Transverse colon (tissue), 4 donors: ENCODE results near the gene SLC25A14. TPM values are rescaled to one million over a fixed set of nuclear protein-coding genes. Genes with fewer than 3 reads are reported as not detected.

ENCODE experiments used
- DNase-seq: peaks from one replicate; pipeline ENCODE4 v3.0.0-alpha.2; 2019
- H3K27ac ChIP-seq, 4 donors: fragments of 200-600 bp; sonication (generic); 2 replicates each; pipeline ENCODE4 v1.5.1; 2016 to 2018; ENCODE audit warnings: inconsistent platforms in 4 of 4
- H3K27me3 ChIP-seq: fragments of 200-600 bp; sonication (generic); 2 replicates; pipeline ENCODE4 v1.5.1; 2017; ENCODE audit warnings: inconsistent platforms
- H3K36me3 ChIP-seq, 4 donors: fragments of 200-600 bp; sonication (generic); 2 replicates each; pipeline ENCODE4 v1.5.1; 2017 to 2019; ENCODE audit warnings: inconsistent platforms in 4 of 4
- H3K4me1 ChIP-seq, 4 donors: fragments of 200-600 bp; sonication (generic); 2 replicates each; pipeline ENCODE4 v1.5.1; 2017 to 2020; ENCODE audit warnings: inconsistent platforms in 4 of 4
- H3K4me3 ChIP-seq, 4 donors: fragments of 200-600 bp; sonication (generic); 1 replicate in 1 of 4; 2 replicates in 3 of 4; pipeline versions ENCODE4 v1.5.1 to v1.6.1; 2017 to 2019; ENCODE audit warnings: inconsistent platforms in 4 of 4
- H3K9me3 ChIP-seq, 2 donors: fragments of 200-600 bp; sonication (generic); 2 replicates each; pipeline ENCODE4 v1.5.1; 2017 to 2019; ENCODE audit warnings: inconsistent platforms in 2 of 2
- EP300 ChIP-seq: sonication (generic); formaldehyde crosslinking; IDR thresholded peaks from one replicate; pipeline ENCODE4 v1.6.1; 2017; ENCODE audit warnings: antibody characterized with exemption, low read depth
- POLR2A ChIP-seq: fragments of 450-650 bp; IDR thresholded peaks from one replicate; pipeline ENCODE4 v1.6.1; 2016; ENCODE audit warnings: antibody characterized with exemption, mild to moderate bottlenecking, moderate library complexity
- POLR2AphosphoS5 ChIP-seq, 3 donors: sonication (generic); formaldehyde crosslinking; IDR thresholded peaks; one replicate each; pipeline ENCODE4 v1.6.1; 2016; ENCODE audit warnings: antibody characterized with exemption in 3 of 3
- WGBS, 2 donors: methylation state at CpG; one replicate each; pipeline ENCODE4 v1.1.5; 2018; ENCODE audit warnings: low coverage in 1 of 2; 5-methylcytosine and 5-hydroxymethylcytosine counted together
- in situ Hi-C, 4 donors: fragments of 200-750 bp; cut with MboI; loops; one replicate each; pipeline versions ENCODE4 v1.15.0 to v1.15.1; 2017; ENCODE audit warnings: low sequenced_read_pairs in 3 of 4, low pct_ligation_motif_present in 1 of 4, low pct_unique_long_range_greater_than_20kb in 1 of 4
- intact Hi-C: fragments of 100-400 bp; cut with DNase I; formaldehyde crosslinking; loops from one replicate; pipeline ENCODE4 v1.15.1; 2023; ENCODE audit warnings: low total_unique reads
- total RNA-seq, 4 donors: library from RNA; depleted of rRNA; stranded (reverse); fragments of >200 nt; gene quantifications; one replicate each; pipeline ENCODE4 v1.1.0, GENCODE V29; 2016
- TF ChIP-seq, protein P1 (sequence below), 5 experiments: fragments of 200-600 bp in 3 of 5; fragments of 450-650 bp in 2 of 5; sonication (generic) in 3 of 5; IDR thresholded peaks; 1 replicate in 2 of 5; 2 replicates in 3 of 5; pipeline ENCODE4 v1.5.1; 2016 to 2017; ENCODE audit warnings: antibody characterized with exemption in 5 of 5, inconsistent platforms in 3 of 5, mild to moderate bottlenecking in 2 of 5, moderate library complexity in 1 of 5

Gene SLC25A14, protein sequence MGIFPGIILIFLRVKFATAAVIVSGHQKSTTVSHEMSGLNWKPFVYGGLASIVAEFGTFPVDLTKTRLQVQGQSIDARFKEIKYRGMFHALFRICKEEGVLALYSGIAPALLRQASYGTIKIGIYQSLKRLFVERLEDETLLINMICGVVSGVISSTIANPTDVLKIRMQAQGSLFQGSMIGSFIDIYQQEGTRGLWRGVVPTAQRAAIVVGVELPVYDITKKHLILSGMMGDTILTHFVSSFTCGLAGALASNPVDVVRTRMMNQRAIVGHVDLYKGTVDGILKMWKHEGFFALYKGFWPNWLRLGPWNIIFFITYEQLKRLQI
- total RNA-seq, result 10 to 100 TPM in 2 of 4 donors, 1 to 10 TPM in 2; 2.8 to 10.5 (median 7.2) TPM

DNA sequence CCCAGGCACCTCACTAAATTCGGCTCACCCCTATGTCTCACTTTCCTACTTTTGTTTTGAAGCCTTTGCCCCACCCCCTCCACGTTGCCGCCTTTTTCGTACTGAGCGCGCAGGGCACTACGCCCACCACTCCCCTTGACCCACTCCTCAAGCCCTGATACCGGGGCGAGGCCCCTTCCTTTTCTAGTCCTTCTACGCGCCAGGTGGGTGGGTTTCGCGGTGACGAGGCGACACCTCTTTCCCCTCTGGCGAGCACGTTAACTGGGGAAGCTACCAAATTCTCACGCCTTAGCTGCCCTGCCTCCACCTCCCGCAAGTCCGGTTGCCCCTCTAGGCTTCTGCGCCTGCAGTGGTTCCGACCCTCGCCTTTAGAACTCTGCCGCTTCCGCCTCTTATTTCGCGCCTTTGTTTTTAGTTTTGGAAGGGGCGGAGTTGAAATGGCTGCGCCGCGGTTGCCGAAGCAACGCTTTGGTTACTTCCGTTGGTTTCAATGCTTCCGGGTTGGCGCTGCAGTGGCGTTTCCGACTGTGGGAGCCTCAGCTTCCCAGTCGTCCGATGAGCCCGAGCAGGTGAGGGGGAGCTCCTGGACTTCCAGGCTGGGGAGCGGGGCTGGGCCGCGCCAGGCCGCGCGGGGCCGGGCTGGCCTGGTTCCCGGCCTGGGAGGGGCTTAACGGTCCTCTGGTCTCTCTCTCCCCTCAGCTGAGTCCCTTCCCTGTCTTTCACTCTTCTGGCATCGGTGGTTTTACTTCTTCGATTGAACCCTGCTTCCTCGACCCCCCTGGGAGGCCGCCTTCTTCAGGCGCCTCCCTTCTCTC, at the start of gene SLC25A14:
SLC25A14 (plus strand) TSS at position 512 of the 815 bp plus-strand sequence. CDS start 360 bp downstream, outside the sequence.
- peak; percentile 40 for TF ChIP-seq POLR2A
- peak in 2 of 3 donors; percentile 28 to 32 for TF ChIP-seq POLR2AphosphoS5 (IDR thresholded peaks at IDR 0.05)
- TF ChIP-seq, protein P1, sequence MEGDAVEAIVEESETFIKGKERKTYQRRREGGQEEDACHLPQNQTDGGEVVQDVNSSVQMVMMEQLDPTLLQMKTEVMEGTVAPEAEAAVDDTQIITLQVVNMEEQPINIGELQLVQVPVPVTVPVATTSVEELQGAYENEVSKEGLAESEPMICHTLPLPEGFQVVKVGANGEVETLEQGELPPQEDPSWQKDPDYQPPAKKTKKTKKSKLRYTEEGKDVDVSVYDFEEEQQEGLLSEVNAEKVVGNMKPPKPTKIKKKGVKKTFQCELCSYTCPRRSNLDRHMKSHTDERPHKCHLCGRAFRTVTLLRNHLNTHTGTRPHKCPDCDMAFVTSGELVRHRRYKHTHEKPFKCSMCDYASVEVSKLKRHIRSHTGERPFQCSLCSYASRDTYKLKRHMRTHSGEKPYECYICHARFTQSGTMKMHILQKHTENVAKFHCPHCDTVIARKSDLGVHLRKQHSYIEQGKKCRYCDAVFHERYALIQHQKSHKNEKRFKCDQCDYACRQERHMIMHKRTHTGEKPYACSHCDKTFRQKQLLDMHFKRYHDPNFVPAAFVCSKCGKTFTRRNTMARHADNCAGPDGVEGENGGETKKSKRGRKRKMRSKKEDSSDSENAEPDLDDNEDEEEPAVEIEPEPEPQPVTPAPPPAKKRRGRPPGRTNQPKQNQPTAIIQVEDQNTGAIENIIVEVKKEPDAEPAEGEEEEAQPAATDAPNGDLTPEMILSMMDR (IDR thresholded peaks at IDR 0.05), result no peak
- Histone ChIP-seq H3K9me3 (no peaks in the 10 kb centered on the region), H3K36me3 (no peaks in the 10 kb centered on the region), H3K27me3 (no peaks in the 10 kb centered on the region), H3K27ac (peak within 1 kb of the TSS; percentile 48 to 85 (median 72)), H3K4me3 (peak within 1 kb of the TSS; percentile 57 to 85 (median 74)), H3K4me1 (peaks cover 0 to 3% (median 1%) of the 10 kb centered on the region in 4 donors)
- intact Hi-C loops, result no loop called here
- peak; percentile 75 for DNase-seq
- in situ Hi-C loops, result no loop called here
- 41% methylated on average over 55 of the region's 55 CpGs; no CpG with 5 or more reads in 1 of the 2 donors for WGBS, 2 donors

DNA sequence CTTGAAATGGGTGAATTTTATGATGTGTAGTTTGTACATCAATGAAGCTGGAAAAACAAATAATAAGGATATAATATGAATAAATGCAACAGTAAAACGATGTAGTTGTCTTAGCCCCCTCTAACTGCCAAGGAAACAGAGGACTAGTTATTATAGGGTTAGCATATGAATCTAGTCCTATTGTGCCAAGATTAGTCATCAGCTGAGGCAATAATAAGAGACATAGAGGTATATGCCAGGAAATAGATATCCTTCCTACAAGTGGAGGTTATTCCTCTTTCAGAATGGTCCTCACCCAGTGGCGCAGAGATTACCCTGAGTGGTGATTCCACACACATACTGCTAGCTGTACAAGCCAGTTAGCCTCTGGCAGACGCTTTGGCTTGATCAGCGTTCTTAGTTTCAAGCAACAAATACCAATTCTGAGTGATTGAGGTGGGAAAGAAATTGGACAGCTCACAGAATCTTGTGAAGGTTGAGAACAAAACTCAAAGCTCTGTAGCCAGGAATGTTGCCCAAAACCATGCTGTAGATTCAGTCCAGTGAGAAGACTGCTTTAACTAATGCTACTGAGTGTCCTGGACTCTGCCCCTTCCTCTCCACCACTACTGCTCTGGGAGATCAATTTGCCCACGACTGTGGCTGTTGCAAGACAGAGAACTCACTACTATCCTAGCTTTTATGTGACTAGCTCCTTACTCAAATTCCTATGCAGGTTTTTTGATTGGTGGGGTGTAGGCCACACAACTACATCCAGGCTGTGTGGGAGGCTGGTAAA, 44.0 kb upstream of the SLC25A14 start:
- Histone ChIP-seq H3K4me3 (no peak overlapping the region), H3K9me3 (no peaks in the 10 kb centered on the region), H3K36me3 (no peaks in the 10 kb centered on the region), H3K4me1 (no peaks in the 10 kb centered on the region), H3K27ac (no peak overlapping the region), H3K27me3 (no peaks in the 10 kb centered on the region)
- DNase-seq, result no peak
- WGBS, 2 donors, result 58 to 71% methylated on average over 2 to 5 of the region's 5 CpGs
- in situ Hi-C loops (no loop called here), intact Hi-C loops (no loop called here)
- no peak for TF ChIP-seq POLR2A
- TF ChIP-seq, protein P1 (IDR thresholded peaks at IDR 0.05), result no peak
- no peak for TF ChIP-seq POLR2AphosphoS5 (IDR thresholded peaks at IDR 0.05)
- no peak for TF ChIP-seq EP300

DNA sequence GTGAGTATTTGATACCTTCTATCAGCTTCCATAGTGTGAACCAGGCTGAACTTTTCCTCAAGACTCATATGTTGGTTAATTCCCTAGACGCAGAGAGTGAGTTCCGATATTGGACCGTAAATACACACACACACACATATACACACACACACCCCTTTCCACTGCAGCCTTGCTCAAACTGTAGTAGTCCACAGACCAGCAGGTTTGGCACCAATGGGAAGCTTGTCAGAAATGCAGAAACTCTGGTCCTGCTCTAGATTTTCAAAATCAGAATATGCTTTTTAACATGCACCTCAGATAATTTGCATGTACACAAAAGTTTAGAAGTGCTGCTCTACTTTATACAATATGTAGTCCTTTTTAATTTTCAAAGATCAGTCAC, 43.4 kb upstream of the SLC25A14 start:
- Histone ChIP-seq H3K4me3 (no peak overlapping the region), H3K4me1 (no peaks in the 10 kb centered on the region), H3K27ac (no peak overlapping the region), H3K36me3 (no peaks in the 10 kb centered on the region), H3K27me3 (no peaks in the 10 kb centered on the region), H3K9me3 (no peaks in the 10 kb centered on the region)
- TF ChIP-seq POLR2A (no peak), EP300 (no peak), POLR2AphosphoS5 (IDR thresholded peaks at IDR 0.05) (no peak)
- TF ChIP-seq, protein P1 (IDR thresholded peaks at IDR 0.05), result no peak
- 82% methylated on average over 3 of the region's 3 CpGs; no CpG with 5 or more reads in 1 of the 2 donors for WGBS, 2 donors
- DNase-seq, result no peak
- intact Hi-C loops (no loop called here), in situ Hi-C loops (no loop called here)

DNA sequence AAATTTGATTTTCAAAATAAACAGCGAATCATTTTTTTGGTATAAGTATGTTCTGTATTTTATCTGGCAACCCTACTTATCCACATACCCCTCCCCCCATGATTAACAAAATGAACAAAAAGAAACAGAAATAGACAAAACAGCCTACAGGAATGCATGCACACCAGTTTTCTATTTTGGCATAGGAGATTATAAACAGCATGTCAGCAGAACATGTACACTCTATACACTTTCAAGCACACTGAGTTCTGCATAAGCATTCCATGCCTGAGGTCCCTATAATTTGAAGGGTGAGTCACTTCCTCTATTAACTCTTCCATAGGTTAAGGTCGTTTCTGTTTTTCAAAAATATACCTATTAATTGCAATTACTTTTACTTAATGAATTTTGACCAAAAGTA, 43.0 kb upstream of the SLC25A14 start:
- TF ChIP-seq POLR2A (no peak), POLR2AphosphoS5 (IDR thresholded peaks at IDR 0.05) (no peak), EP300 (no peak)
- TF ChIP-seq, protein P1 (IDR thresholded peaks at IDR 0.05), result no peak
- Histone ChIP-seq H3K4me1 (no peaks in the 10 kb centered on the region), H3K36me3 (no peaks in the 10 kb centered on the region), H3K4me3 (no peak overlapping the region), H3K27ac (no peak overlapping the region), H3K27me3 (no peaks in the 10 kb centered on the region), H3K9me3 (no peaks in the 10 kb centered on the region)
- 25 to 40% methylated on average over 2 of the region's 2 CpGs for WGBS, 2 donors
- intact Hi-C loops (no loop called here), in situ Hi-C loops (no loop called here)
- DNase-seq, result no peak
